Measurements from ENCODE around the gene ANGPT4.

DNA sequence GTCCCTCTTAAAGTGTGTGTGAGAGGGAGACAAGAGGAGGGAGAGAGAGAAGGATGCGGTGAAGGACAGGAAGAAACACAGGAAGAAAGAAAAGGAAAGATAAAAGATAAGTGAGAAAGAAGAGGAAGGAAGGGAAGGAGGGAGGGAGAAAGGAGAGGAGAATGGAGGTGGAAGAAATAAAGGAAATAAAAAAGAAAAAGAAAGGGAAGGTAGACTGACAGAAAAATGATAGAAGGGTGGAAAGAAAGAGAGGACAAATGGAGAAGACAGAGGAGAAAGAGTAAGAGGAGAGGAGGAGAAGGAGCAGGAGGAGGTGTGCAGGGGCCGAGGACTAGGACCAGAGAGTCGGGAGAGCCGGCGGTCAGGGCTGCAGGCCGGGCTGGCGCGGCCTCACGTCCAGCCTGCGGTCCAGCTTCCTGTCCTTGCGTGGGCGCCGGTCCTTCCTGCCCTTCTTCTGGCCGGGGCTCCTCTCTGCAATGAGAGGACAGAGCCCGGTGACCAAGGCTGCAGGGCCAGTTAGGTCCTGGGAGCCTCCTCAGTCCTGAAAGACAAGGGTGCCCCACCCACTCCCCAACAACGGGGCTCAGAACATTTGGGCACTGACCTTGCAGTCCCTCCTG lies 44.0 kb upstream of the ANGPT4 start:
- TF ChIP-seq CTCF (IDR thresholded peaks at IDR 0.05) (no peak), POLR2AphosphoS5 (IDR thresholded peaks at IDR 0.05) (no peak)

Data from transverse colon (tissue), 4 donors.